Mesenteric fat pad (tissue), 1 donor: ENCODE data around the gene SMCO3. TPM values are rescaled to one million over a fixed set of nuclear protein-coding genes. Genes with fewer than 3 reads are reported as not detected.

Experiments
- DNase-seq: peaks from one replicate; pipeline ENCODE4 v3.0.0-alpha.2; 2020; ENCODE audit warnings: low spot score
- total RNA-seq: library from RNA; stranded (reverse); fragmentation: NEBNext Ultra II Directional; extraction: Animal tissue kit (Norgen Biotek cat#: 25700); gene quantifications from one replicate; pipeline ENCODE4 v1.2.1, GENCODE V29; 2021
- donor health status: DM: yes; HTN: yes; CAD: no.

Gene SMCO3
- total RNA-seq, 1 donor from 2014 or later: not detected

GRCh38 chr12:14828892-14829291, 14.9 kb upstream of the SMCO3 start:
- DNase-seq: no peak

GRCh38 chr12:14827043-14827442, 13.1 kb upstream of the SMCO3 start:
- DNase-seq: no peak

- DNase-seq: no peak
These were observed 12.5 kb upstream of the SMCO3 start for GRCh38 chr12:14826491-14826890.

- DNase-seq: no peak
These were observed 11.3 kb upstream of the SMCO3 start for GRCh38 chr12:14825256-14825655.

- DNase-seq: no peak
These were observed 10.1 kb upstream of the SMCO3 start for GRCh38 chr12:14824012-14824634.

- no peak for DNase-seq
These were observed 2.5 kb downstream of the SMCO3 start for GRCh38 chr12:14811486-14811885.

- DNase-seq: no peak
These were observed 3.0 kb downstream of the SMCO3 start for GRCh38 chr12:14810953-14811483.

- DNase-seq: no peak
These were observed 3.6 kb downstream of the SMCO3 start for GRCh38 chr12:14810167-14810952.

- no peak for DNase-seq
These were observed 10.2 kb downstream of the SMCO3 start for GRCh38 chr12:14803830-14804160.

- peak; percentile 93 for DNase-seq
These were observed 10.8 kb downstream of the SMCO3 start, which contains the start of the genes C12orf60 and WBP11 for GRCh38 chr12:14803011-14803829. C12orf60 (plus strand) TSS chr12:14803670; CDS start chr12:14822936, 19,266 bp downstream. WBP11 (minus strand) TSS chr12:14803478; CDS start chr12:14801383, 2,095 bp downstream.

- DNase-seq: no peak
These were observed 11.3 kb downstream of the SMCO3 start for GRCh38 chr12:14802721-14803010.

- no peak for DNase-seq
These were observed 11.7 kb downstream of the SMCO3 start for GRCh38 chr12:14802247-14802646.

GRCh38 chr12:14795028-14795448, 18.9 kb downstream of the SMCO3 start:
- DNase-seq: no peak

GRCh38 chr12:14785568-14785967, 28.4 kb downstream of the SMCO3 start:
- DNase-seq: no peak

- DNase-seq: no peak
These were observed 29.5 kb downstream of the SMCO3 start for GRCh38 chr12:14784471-14784870.

- DNase-seq: no peak
These were observed 31.2 kb downstream of the SMCO3 start for GRCh38 chr12:14782756-14783155.

GRCh38 chr12:14781563-14781962, 32.4 kb downstream of the SMCO3 start:
- no peak for DNase-seq

- DNase-seq: no peak
These were observed 33.1 kb downstream of the SMCO3 start for GRCh38 chr12:14780859-14781258.

GRCh38 chr12:14779834-14780233, 34.1 kb downstream of the SMCO3 start:
- no peak for DNase-seq

- no peak for DNase-seq
These were observed 36.7 kb downstream of the SMCO3 start for GRCh38 chr12:14777271-14777670.

GRCh38 chr12:14776236-14776961, 37.6 kb downstream of the SMCO3 start:
- DNase-seq: no peak
